GM12878 (cell line): Measurements from ENCODE around the gene GFRA1. TPM values are rescaled to one million over a fixed set of nuclear protein-coding genes. Genes with fewer than 3 reads are reported as not detected.

Experiments
- ATAC-seq: fragments of 200-7000 bp; cut with Tn5 transposase; 3 replicates; pipeline ENCODE4 v1.9.1; 2020; ENCODE audit warnings: mild to moderate bottlenecking, moderate library complexity
- BruUV-seq: library from RNA; stranded (reverse); fragments of 400-500 nt; replicated peaks from 2 replicates; lab custom pipeline; 2021; lab: Mats Ljungman, UMichigan
- CTCF ChIA-PET: fragments of 300-600 bp; sonication (Branson Sonifier 250); formaldehyde crosslinking; extraction: SDS; loops from one replicate; lab custom pipeline; 2021; ENCODE audit warnings: inconsistent platforms; lab: Yijun Ruan, JAX
- POLR2A ChIA-PET: fragments of 350-600 bp; formaldehyde crosslinking; extraction: SDS; loops from one replicate; lab custom pipeline; 2021; ENCODE audit warnings: inconsistent platforms; lab: Charles Lee
- RAD21 ChIA-PET: fragments of 300-600 bp; sonication (Branson Sonifier 250); formaldehyde crosslinking; loops from one replicate; lab custom pipeline; 2023; ENCODE audit warnings: antibody characterized with exemption; ENCODE audit not compliant: unreplicated experiment; lab: Charles Lee
- SMC1A ChIA-PET: fragments of 300-600 bp; sonication (Branson Sonifier 250); formaldehyde crosslinking; loops from one replicate; lab custom pipeline; 2023; ENCODE audit not compliant: unreplicated experiment, uncharacterized antibody; lab: Charles Lee
- DNase-seq: peaks from one replicate; pipeline ENCODE4 v3.0.0-alpha.2; 2011; ENCODE audit warnings: low read depth, low spot score
- FAIRE-seq: peaks from 3 replicates; lab custom pipeline; 2011; peaks lifted over from hg19 to GRCh38; lab: Jason Lieb, UNC
- H2AFZ ChIP-seq: 2 replicates; pipeline ENCODE4 v1.6.0; 2011; ENCODE audit warnings: low read depth, low read length, control low read depth; ENCODE audit not compliant: control insufficient read depth
- H3K27ac ChIP-seq: 2 replicates; pipeline ENCODE4 v1.5.1; 2011; ENCODE audit warnings: control low read depth; ENCODE audit not compliant: control insufficient read depth, insufficient read depth
- H3K27me3 ChIP-seq, 2 experiments: replicated peaks in 1 of 2; 2 replicates each; pipeline versions ENCODE4 v1.6.0 to v1.6.1; 2011; ENCODE audit warnings: low read length in 1 of 2; ENCODE audit not compliant: control insufficient read depth in 2 of 2, insufficient read depth in 2 of 2
- H3K36me3 ChIP-seq, 2 experiments: 2 replicates each; pipeline ENCODE4 v1.5.1; 2011; ENCODE audit warnings: low read length in 1 of 2; ENCODE audit not compliant: control insufficient read depth in 2 of 2, insufficient read depth in 2 of 2
- H3K4me1 ChIP-seq: 2 replicates; pipeline ENCODE4 v1.6.1; 2011; ENCODE audit warnings: mild to moderate bottlenecking, low read length, moderate library complexity, mixed read lengths; ENCODE audit not compliant: control insufficient read depth, insufficient read depth
- H3K4me2 ChIP-seq: 2 replicates; pipeline ENCODE4 v1.6.0; 2011; ENCODE audit warnings: control low read depth; ENCODE audit not compliant: control insufficient read depth, insufficient read depth
- H3K4me3 ChIP-seq: fragments of 200-600 bp; sonication (generic); 2 replicates; pipeline ENCODE4 v1.5.1; 2016
- H3K79me2 ChIP-seq: 2 replicates; pipeline ENCODE4 v1.6.0; 2011; ENCODE audit warnings: low read length; ENCODE audit not compliant: control insufficient read depth, insufficient read depth
- H3K9ac ChIP-seq: 2 replicates; pipeline ENCODE4 v1.8.0; 2011; ENCODE audit warnings: low read length, control low read depth, mixed read lengths; ENCODE audit not compliant: control insufficient read depth, insufficient read depth
- H3K9me3 ChIP-seq: replicated peaks from 3 replicates; pipeline ENCODE4 v1.5.1; 2011; ENCODE audit warnings: mild to moderate bottlenecking, low read length; ENCODE audit not compliant: control insufficient read depth, insufficient read depth
- H4K20me1 ChIP-seq: 2 replicates; pipeline ENCODE4 v1.6.0; 2011; ENCODE audit not compliant: control insufficient read depth, insufficient read depth
- NR2C2 ChIP-seq: IDR thresholded peaks from 2 replicates; pipeline ENCODE4 v1.6.1; 2011; ENCODE audit warnings: borderline replicate concordance, low read depth; ENCODE audit not compliant: control insufficient read depth, insufficient read length
- PBX3 ChIP-seq: IDR thresholded peaks from 2 replicates; pipeline ENCODE4 v1.6.1; 2011; ENCODE audit warnings: mild to moderate bottlenecking, low read depth, low read length, moderate library complexity; ENCODE audit not compliant: insufficient replicate concordance
- SIN3A ChIP-seq: IDR thresholded peaks from 2 replicates; pipeline ENCODE4 v1.6.1; 2012; ENCODE audit warnings: low read depth, low read length, improper control_type of control experiment
- SUZ12 ChIP-seq: fragments of 200-600 bp; sonication (generic); IDR thresholded peaks from one replicate; pipeline ENCODE4 v1.6.1; 2018; ENCODE audit warnings: antibody characterized with exemption, mild to moderate bottlenecking; ENCODE audit not compliant: unreplicated experiment
- ZBTB40 ChIP-seq: fragments of 450-650 bp; IDR thresholded peaks from 2 replicates; pipeline ENCODE4 v1.6.1; 2016; ENCODE audit warnings: mild to moderate bottlenecking, moderate library complexity, borderline replicate concordance
- ZNF217 ChIP-seq: fragments of 450-650 bp; IDR thresholded peaks from 2 replicates; pipeline ENCODE4 v1.6.1; 2017; ENCODE audit warnings: antibody characterized with exemption, mild to moderate bottlenecking
- WGBS: methylation state at CpG from one replicate; pipeline ENCODE4 v1.1.6; 2016; ENCODE audit warnings: low lambda C conversion rate; ENCODE audit not compliant: insufficient replicate concordance, insufficient coverage; ENCODE audit errors: missing lambda C conversion rate; 5-methylcytosine and 5-hydroxymethylcytosine counted together
- in situ Hi-C: fragments of 300-500 bp; cut with MboI; formaldehyde crosslinking; loops from 9 replicates; pipeline ENCODE4 v1.14.3; 2018; ENCODE audit warnings: mixed read lengths
- intact Hi-C: fragments of 100-400 bp; cut with micrococcal nuclease; formaldehyde crosslinking; loops from one replicate; pipeline ENCODE4 v1.14.2; 2022; ENCODE audit not compliant: unreplicated experiment
- polyA plus RNA-seq, 11 experiments: library from polyadenylated mRNA; depleted of rRNA in 4 of 11; unstranded in 6 of 11; stranded (reverse) in 5 of 11; fragments of >200 nt; fragmentation: Nextera tagmentation in 4 of 11; fragmentation: Illumina TruSeq in 1 of 11; extraction: Ambion mirVana in 4 of 11; extraction: Trizol in 1 of 11; gene quantifications; 1 replicate in 1 of 11; 2 replicates in 10 of 11; pipeline versions ENCODE4 v1.2.1 to v1.2.3, GENCODE V29; 2011 to 2016; ENCODE audit warnings: inconsistent platforms in 2 of 11, missing spikeins in 2 of 11, low read depth in 1 of 11
- total RNA-seq, 4 experiments: library from RNA; depleted of rRNA in 3 of 4; stranded (reverse); fragments of >200 nt in 3 of 4; fragmentation: Illumina TruSeq in 1 of 4; extraction: Trizol in 1 of 4; gene quantifications; 2 replicates each; pipeline versions ENCODE4 v1.2.1 to v1.2.3, GENCODE V29; 2013 to 2021

The GFRA1 gene
- total and polyA plus RNA-seq, 10 of the 15 experiments (the other 5 are each of a cell fraction or from before 2014, with no cell fraction given), result 0.05 to 0.19 TPM; not detected in 8

- DNase-seq (no peak), FAIRE-seq (no peak), ATAC-seq (no peak)
- Histone ChIP-seq H2AFZ (no peak overlapping the region), H3K79me2 (no peaks in the 10 kb centered on the region), H3K4me2 (no peak overlapping the region), H3K9ac (no peak overlapping the region), H3K4me1 (no peaks in the 10 kb centered on the region), H4K20me1 (no peaks in the 10 kb centered on the region), H3K27me3 (no peaks in the 10 kb centered on the region; a peak in 1 of 4 replicates), H3K9me3 (no peaks in the 10 kb centered on the region), H3K36me3 (no peaks in the 10 kb centered on the region), H3K4me3 (no peak overlapping the region), H3K27ac (no peak overlapping the region)
- WGBS, result 21% methylated on average over 3 of the region's 3 CpGs
- SMC1A ChIA-PET, result no interaction called here
- RAD21 ChIA-PET, result no interaction called here
- CTCF ChIA-PET, result no interaction called here
- in situ Hi-C loops (no loop called here), intact Hi-C loops (no loop called here)
- no peak for TF ChIP-seq PBX3
- no TSS peak for BruUV-seq
- POLR2A ChIA-PET, result no interaction called here
Observed at GRCh38 chr10:116100984-116101383, 172.0 kb downstream of the GFRA1 start.

GRCh38 chr10:116099023-116099420 lies 174.0 kb downstream of the GFRA1 start:
- RAD21 ChIA-PET, result no interaction called here
- WGBS, result 25% methylated on average over 5 of the region's 5 CpGs
- intact Hi-C loops (no loop called here), in situ Hi-C loops (no loop called here)
- Histone ChIP-seq H3K27ac (no peak overlapping the region), H2AFZ (no peak overlapping the region), H3K36me3 (no peaks in the 10 kb centered on the region), H3K4me2 (no peak overlapping the region), H3K9me3 (no peaks in the 10 kb centered on the region), H3K4me1 (no peaks in the 10 kb centered on the region), H3K79me2 (no peaks in the 10 kb centered on the region), H4K20me1 (no peaks in the 10 kb centered on the region), H3K27me3 (no peaks in the 10 kb centered on the region; a peak in 1 of 4 replicates)
- no peak for DNase-seq
- POLR2A ChIA-PET, result no interaction called here
- CTCF ChIA-PET, result no interaction called here
- BruUV-seq, result no TSS peak
- no peak for ATAC-seq
- TF ChIP-seq SUZ12 (no peak), SIN3A (no peak), ZBTB40 (no peak), ZNF217 (no peak), NR2C2 (no peak)
- TF ChIP-seq, all 136 proteins: peak for 0
- FAIRE-seq, result no peak
- Histone ChIP-seq H3K4me3 (no peak overlapping the region), H3K9ac (no peak overlapping the region)
- SMC1A ChIA-PET, result no interaction called here
